Measurements from ENCODE around the gene BDP1. TPM values are rescaled to one million over a fixed set of nuclear protein-coding genes. Genes with fewer than 3 reads are reported as not detected.
"Not testable (repeated sequence)": the region's sequence is repeated elsewhere in the genome, so short reads cannot be mapped to it uniquely, and the experiment has no call there.

BDP1 gene
- total RNA-seq = 19.3 and 25.6 TPM in 2 replicates

GRCh38 chr5:71455427-71456361, at the start of gene BDP1:
BDP1 (plus strand) TSS chr5:71455651; CDS start chr5:71455878, 227 bp downstream.
- peak; percentile 62 for DNase-seq (ENCODE audit: extremely low read depth, low read depth, low spot score)

GRCh38 chr5:71410088-71410487, 45.4 kb upstream of the BDP1 start:
- DNase-seq (ENCODE audit: extremely low read depth, low read depth, low spot score) = not testable (repeated sequence)

- DNase-seq (ENCODE audit: extremely low read depth, low read depth, low spot score) = not testable (repeated sequence)
Observed at GRCh38 chr5:71415626-71416025, 39.8 kb upstream of the BDP1 start.

GRCh38 chr5:71418026-71418425, 37.4 kb upstream of the BDP1 start:
- DNase-seq (ENCODE audit: extremely low read depth, low read depth, low spot score) = not testable (repeated sequence)

GRCh38 chr5:71421278-71421677, 34.2 kb upstream of the BDP1 start:
- DNase-seq (ENCODE audit: extremely low read depth, low read depth, low spot score) = not testable (repeated sequence)

- not testable (repeated sequence) for DNase-seq (ENCODE audit: extremely low read depth, low read depth, low spot score)
Observed at GRCh38 chr5:71423896-71424295, 31.6 kb upstream of the BDP1 start.

- not testable (repeated sequence) for DNase-seq (ENCODE audit: extremely low read depth, low read depth, low spot score)
Observed at GRCh38 chr5:71426686-71427474, 28.6 kb upstream of the BDP1 start.

GRCh38 chr5:71432410-71432809, 23.0 kb upstream of the BDP1 start:
- not testable (repeated sequence) for DNase-seq (ENCODE audit: extremely low read depth, low read depth, low spot score)

- DNase-seq (ENCODE audit: extremely low read depth, low read depth, low spot score) = not testable (repeated sequence)
Observed at GRCh38 chr5:71434825-71435224, 20.6 kb upstream of the BDP1 start.

- not testable (repeated sequence) for DNase-seq (ENCODE audit: extremely low read depth, low read depth, low spot score)
Observed at GRCh38 chr5:71441564-71441963, 13.9 kb upstream of the BDP1 start.

GRCh38 chr5:71443891-71444290, 11.6 kb upstream of the BDP1 start:
- DNase-seq (ENCODE audit: extremely low read depth, low read depth, low spot score) = not testable (repeated sequence)

GRCh38 chr5:71445015-71445414, 10.4 kb upstream of the BDP1 start:
- DNase-seq (ENCODE audit: extremely low read depth, low read depth, low spot score) = not testable (repeated sequence)

GRCh38 chr5:71445523-71446152, 9.8 kb upstream of the BDP1 start:
- not testable (repeated sequence) for DNase-seq (ENCODE audit: extremely low read depth, low read depth, low spot score)

GRCh38 chr5:71446540-71447216, 8.8 kb upstream of the BDP1 start:
- DNase-seq (ENCODE audit: extremely low read depth, low read depth, low spot score) = not testable (repeated sequence)

- not testable (repeated sequence) for DNase-seq (ENCODE audit: extremely low read depth, low read depth, low spot score)
Observed at GRCh38 chr5:71447218-71447808, 8.1 kb upstream of the BDP1 start.

GRCh38 chr5:71452876-71453275, 2.6 kb upstream of the BDP1 start:
- DNase-seq (ENCODE audit: extremely low read depth, low read depth, low spot score) = no peak

GRCh38 chr5:71454913-71455312, 538 bp upstream of the BDP1 start:
- DNase-seq (ENCODE audit: extremely low read depth, low read depth, low spot score) = no peak

- DNase-seq (ENCODE audit: extremely low read depth, low read depth, low spot score) = no peak
Observed at GRCh38 chr5:71456362-71456743, 902 bp downstream of the BDP1 start.

- DNase-seq (ENCODE audit: extremely low read depth, low read depth, low spot score) = no peak
Observed at GRCh38 chr5:71457106-71457505, 1.7 kb downstream of the BDP1 start.

- no peak for DNase-seq (ENCODE audit: extremely low read depth, low read depth, low spot score)
Observed at GRCh38 chr5:71460693-71461092, 5.2 kb downstream of the BDP1 start.
